NOMO-1 treated with DMSO at 0.1 percent for 48 hours (cell line): Measurements from ENCODE around the gene HSD11B2.

Source experiments
- DNase-seq: peaks from one replicate; lab custom pipeline; 2025; ENCODE audit not compliant: unreplicated experiment; lab: John Stamatoyannopoulos, UW

The HSD11B2 gene

GRCh38 chr16:67396159-67397035 is 34.5 kb upstream of the HSD11B2 start:
- no peak for DNase-seq

- DNase-seq, result no peak
Measured at GRCh38 chr16:67397036-67397801, 33.7 kb upstream of the HSD11B2 start.

GRCh38 chr16:67397812-67398545 is 32.9 kb upstream of the HSD11B2 start:
- no peak for DNase-seq

GRCh38 chr16:67398546-67399217 is 32.2 kb upstream of the HSD11B2 start:
- no peak for DNase-seq

- DNase-seq, result no peak
Measured at GRCh38 chr16:67399218-67399733, 31.6 kb upstream of the HSD11B2 start.

GRCh38 chr16:67399749-67400704 is 30.9 kb upstream of the HSD11B2 start:
- no peak for DNase-seq

GRCh38 chr16:67400901-67401300 is 30.0 kb upstream of the HSD11B2 start:
- DNase-seq, result no peak

- DNase-seq, result no peak
Measured at GRCh38 chr16:67403976-67404555, 26.9 kb upstream of the HSD11B2 start.

- no peak for DNase-seq
Measured at GRCh38 chr16:67404740-67405226, 26.1 kb upstream of the HSD11B2 start.

GRCh38 chr16:67405336-67405735 is 25.6 kb upstream of the HSD11B2 start:
- DNase-seq, result no peak

- DNase-seq, result no peak
Measured at GRCh38 chr16:67406111-67406971, 24.6 kb upstream of the HSD11B2 start.

- DNase-seq, result no peak
Measured at GRCh38 chr16:67407176-67407787, 23.6 kb upstream of the HSD11B2 start.

GRCh38 chr16:67407788-67408452 is 23.0 kb upstream of the HSD11B2 start:
- no peak for DNase-seq

- DNase-seq, result no peak
Measured at GRCh38 chr16:67409631-67410030, 21.3 kb upstream of the HSD11B2 start.

GRCh38 chr16:67411339-67411738 is 19.6 kb upstream of the HSD11B2 start:
- no peak for DNase-seq

- DNase-seq, result no peak
Measured at GRCh38 chr16:67412294-67412693, 18.6 kb upstream of the HSD11B2 start.
